Kidney (tissue), 14 donors: ENCODE data around the gene THY1. TPM values are rescaled to one million over a fixed set of nuclear protein-coding genes. Genes with fewer than 3 reads are reported as not detected.
A peak's percentile ranks its signal among the peaks of the same experiment; 100 is the strongest.

ENCODE experiments used
- DNase-seq, 5 donors: peaks; one replicate each; pipeline ENCODE4 v3.0.0-alpha.2; 2013 to 2020
- FAIRE-seq: peaks from 2 replicates; lab custom pipeline; 2012; peaks lifted over from hg19 to GRCh38; lab: Jason Lieb, UNC
- H3K27ac ChIP-seq, 2 donors: one replicate each; pipeline ENCODE4 v1.7.0; 2013; ENCODE audit warnings: low read depth in 2 of 2, low read length in 2 of 2, inconsistent platforms in 1 of 2
- H3K27me3 ChIP-seq: one replicate; pipeline ENCODE4 v1.7.1; 2013; ENCODE audit warnings: low read length, inconsistent platforms; ENCODE audit not compliant: control insufficient read depth, insufficient read depth
- H3K36me3 ChIP-seq, 3 donors: one replicate each; pipeline versions ENCODE4 v1.7.0 to v1.7.1; 2013; ENCODE audit warnings: low read length in 3 of 3, control low read depth in 1 of 3, inconsistent platforms in 1 of 3; ENCODE audit not compliant: insufficient read depth in 3 of 3, control insufficient read depth in 2 of 3
- H3K4me1 ChIP-seq, 3 donors: one replicate each; pipeline versions ENCODE4 v1.7.0 to v1.7.1; 2013; ENCODE audit warnings: low read length in 3 of 3, inconsistent platforms in 1 of 3, low read depth in 1 of 3; ENCODE audit not compliant: control insufficient read depth in 2 of 3, insufficient read depth in 2 of 3
- H3K4me3 ChIP-seq, 3 donors: one replicate each; pipeline versions ENCODE4 v1.7.0 to v1.8.1; 2013; ENCODE audit warnings: low read length in 3 of 3, control low read depth in 1 of 3, inconsistent platforms in 1 of 3
- H3K9ac ChIP-seq, 3 donors: one replicate each; pipeline versions ENCODE4 v1.7.0 to v1.7.1; 2013; ENCODE audit warnings: low read length in 3 of 3, control low read depth in 1 of 3, inconsistent platforms in 1 of 3
- H3K9me3 ChIP-seq, 3 donors: one replicate each; pipeline versions ENCODE4 v1.7.0 to v1.7.1; 2013; ENCODE audit warnings: low read length in 3 of 3, control low read depth in 1 of 3, inconsistent platforms in 1 of 3; ENCODE audit not compliant: control insufficient read depth in 2 of 3, insufficient read depth in 1 of 3
- intact Hi-C: fragments of 100-400 bp; cut with DNase I; formaldehyde crosslinking; loops from one replicate; pipeline ENCODE4 v1.11.1; 2022
- polyA plus RNA-seq: library from polyadenylated mRNA; stranded (reverse); fragments of 350-450 nt; fragmentation: Illumina TruSeq; extraction: RNeasy Lipid Tissue Mini Kit (QIAGEN cat#74804); gene quantifications from one replicate; pipeline ENCODE4 v1.2.3, GENCODE V29; 2014; ENCODE audit warnings: low read depth, low replicate concordance; ENCODE audit not compliant: insufficient read depth
- total RNA-seq: library from RNA; stranded (reverse); fragmentation: NEBNext Ultra II Directional; extraction: Animal tissue kit (Norgen Biotek cat#: 25700); gene quantifications from one replicate; pipeline ENCODE4 v1.2.1, GENCODE V29; 2021
- TF ChIP-seq, protein P1 (sequence below): IDR thresholded peaks from 3 replicates; pipeline ENCODE4 v1.5.1; 2012; ENCODE audit warnings: mild to moderate bottlenecking, moderate library complexity, borderline replicate concordance; ENCODE audit not compliant: insufficient read depth; ENCODE audit errors: extremely low read depth
- donor health status: control.
- donor health status: control.
- donor health status: control.
- donor health status: control.
- donor health status: control.
- donor health status: DM: yes; HTN: yes; CAD: no.
- donor health status: Normal renal cell carcinoma (clear cell type).

THY1 gene
- total and polyA plus RNA-seq, 2 donors from 2014 or later = 17.5 to 240 TPM

DNA sequence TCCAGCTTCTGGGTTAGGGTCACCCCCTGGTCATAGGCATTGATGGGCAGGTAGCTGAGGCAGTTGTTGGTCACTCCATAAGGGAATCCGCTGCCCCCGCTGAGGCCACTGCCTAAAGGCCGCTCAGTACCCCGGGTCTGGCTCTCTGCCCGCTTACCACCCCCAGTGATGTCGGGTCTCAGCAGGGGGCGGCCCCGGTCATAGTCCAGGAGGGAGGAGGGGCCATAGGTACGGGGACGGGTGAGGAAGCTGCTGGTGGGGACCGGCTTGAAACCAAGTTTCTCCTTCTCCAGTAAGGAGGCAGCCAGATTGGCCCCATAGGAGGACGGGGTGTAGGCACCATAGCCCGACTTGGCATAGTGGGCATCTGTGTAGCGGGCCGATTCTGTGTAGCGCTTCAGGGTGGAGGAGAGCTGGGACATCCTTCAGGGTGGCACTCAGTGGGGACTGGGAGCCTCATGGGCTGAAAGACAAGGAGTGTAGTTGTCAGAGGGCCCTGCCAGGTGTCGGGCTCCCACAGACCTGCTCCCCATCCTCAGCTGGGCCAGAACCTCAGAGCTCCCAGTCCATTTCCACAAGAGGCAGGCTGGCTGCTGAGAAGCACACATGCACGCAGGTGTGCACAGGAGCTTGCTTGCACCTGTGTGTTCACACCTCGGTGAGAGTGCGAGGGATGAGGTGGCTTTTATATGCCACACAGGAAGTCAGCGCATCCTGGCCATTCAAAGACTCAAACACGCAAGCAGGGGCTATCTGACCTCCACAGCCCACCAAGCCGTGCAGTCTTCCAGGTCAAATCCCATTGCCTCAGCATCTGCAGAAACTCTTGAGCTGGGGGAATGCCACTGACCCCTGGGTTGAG lies 49.7 kb downstream of the THY1 start:
- no peak for FAIRE-seq
- H3K36me3 ChIP-seq = no peaks in the 10 kb centered on the region
- H3K9ac ChIP-seq = peak overlapping the region in 1 of 3 donors; percentile 78
- H3K27ac ChIP-seq = peak overlapping the region; percentile 32 to 81
- peak overlapping the region in 2 of 3 donors; percentile 51 to 53 for H3K4me3 ChIP-seq
- DNase-seq = peak in 1 of 5 donors; percentile 76
- peaks cover 0 to 60% (median 42%) of the 10 kb centered on the region in 3 donors for H3K4me1 ChIP-seq
- intact Hi-C loops = no loop called here
- no peaks in the 10 kb centered on the region for H3K27me3 ChIP-seq
- TF ChIP-seq, protein P1, sequence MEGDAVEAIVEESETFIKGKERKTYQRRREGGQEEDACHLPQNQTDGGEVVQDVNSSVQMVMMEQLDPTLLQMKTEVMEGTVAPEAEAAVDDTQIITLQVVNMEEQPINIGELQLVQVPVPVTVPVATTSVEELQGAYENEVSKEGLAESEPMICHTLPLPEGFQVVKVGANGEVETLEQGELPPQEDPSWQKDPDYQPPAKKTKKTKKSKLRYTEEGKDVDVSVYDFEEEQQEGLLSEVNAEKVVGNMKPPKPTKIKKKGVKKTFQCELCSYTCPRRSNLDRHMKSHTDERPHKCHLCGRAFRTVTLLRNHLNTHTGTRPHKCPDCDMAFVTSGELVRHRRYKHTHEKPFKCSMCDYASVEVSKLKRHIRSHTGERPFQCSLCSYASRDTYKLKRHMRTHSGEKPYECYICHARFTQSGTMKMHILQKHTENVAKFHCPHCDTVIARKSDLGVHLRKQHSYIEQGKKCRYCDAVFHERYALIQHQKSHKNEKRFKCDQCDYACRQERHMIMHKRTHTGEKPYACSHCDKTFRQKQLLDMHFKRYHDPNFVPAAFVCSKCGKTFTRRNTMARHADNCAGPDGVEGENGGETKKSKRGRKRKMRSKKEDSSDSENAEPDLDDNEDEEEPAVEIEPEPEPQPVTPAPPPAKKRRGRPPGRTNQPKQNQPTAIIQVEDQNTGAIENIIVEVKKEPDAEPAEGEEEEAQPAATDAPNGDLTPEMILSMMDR = no peak
- no peaks in the 10 kb centered on the region for H3K9me3 ChIP-seq

DNA sequence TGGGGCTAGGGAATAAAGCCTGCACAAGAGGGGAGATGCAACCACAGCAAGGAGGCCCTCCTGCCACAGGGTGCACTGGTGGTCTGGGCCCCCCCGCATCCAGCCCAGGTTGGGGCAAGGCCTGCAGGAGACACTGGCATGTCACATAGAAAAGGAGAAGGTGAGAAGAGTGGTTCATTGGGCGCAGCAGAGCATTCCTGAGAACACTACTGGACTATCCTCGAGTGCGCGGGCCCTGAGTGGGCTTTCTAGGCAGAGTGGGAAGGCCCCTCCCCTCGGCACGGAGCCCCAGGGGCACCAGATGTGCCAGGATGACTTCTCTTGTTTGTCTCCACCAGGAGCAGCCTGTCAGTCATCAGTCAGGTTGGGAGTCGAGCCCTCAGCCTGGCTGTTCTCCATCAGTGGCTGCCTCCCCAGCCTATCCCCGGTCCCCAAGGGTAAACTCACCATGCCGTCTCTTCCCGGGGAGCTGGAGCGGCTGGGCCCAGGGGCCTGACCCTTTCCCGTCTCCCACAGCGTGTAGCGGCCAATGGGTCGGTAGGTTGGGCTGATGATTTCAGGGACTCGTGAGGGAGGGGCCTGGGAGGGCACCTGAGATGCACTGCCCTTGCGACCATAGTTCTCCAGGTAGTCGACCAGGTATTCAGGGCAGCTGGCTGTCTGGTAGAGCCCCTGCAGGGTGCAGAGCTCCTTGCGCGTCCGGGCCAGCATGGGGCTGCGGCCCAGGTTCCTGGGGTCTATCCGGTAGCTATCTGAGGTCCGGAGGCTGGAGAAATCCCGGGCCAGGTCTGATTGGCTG lies 50.5 kb downstream of the THY1 start:
- intact Hi-C loops = no loop called here
- peaks cover 5 to 64% (median 43%) of the 10 kb centered on the region in 3 donors for H3K4me1 ChIP-seq
- H3K36me3 ChIP-seq = no peaks in the 10 kb centered on the region
- DNase-seq (peak in 2 of 5 donors; percentile 60 to 64), FAIRE-seq (no peak)
- peak overlapping the region; percentile 3 to 81 for H3K27ac ChIP-seq
- no peaks in the 10 kb centered on the region for H3K9me3 ChIP-seq
- H3K9ac ChIP-seq = peak overlapping the region in 1 of 3 donors; percentile 78
- H3K27me3 ChIP-seq = no peaks in the 10 kb centered on the region
- peak overlapping the region in 2 of 3 donors; percentile 51 to 53 for H3K4me3 ChIP-seq
- TF ChIP-seq, protein P1 = no peak

DNA sequence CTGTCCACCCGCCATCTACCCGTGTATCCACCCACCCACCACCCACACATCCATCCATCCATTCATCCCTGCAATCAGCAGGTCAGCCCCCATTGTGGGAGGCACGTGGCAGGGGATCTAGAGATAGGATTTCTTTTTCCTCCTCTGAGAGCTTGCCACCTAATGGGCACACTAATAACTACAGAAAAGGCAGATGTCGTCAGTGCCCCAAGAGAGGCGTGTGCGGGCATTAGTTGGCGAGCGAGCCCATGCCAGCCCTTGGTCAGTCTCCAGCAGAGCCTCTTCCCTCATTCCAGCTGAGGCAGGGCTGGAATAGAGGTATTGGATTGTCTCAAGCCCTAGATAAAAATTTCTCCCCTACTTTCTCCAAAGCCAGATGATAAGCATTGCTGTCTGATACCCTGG lies 51.2 kb downstream of the THY1 start:
- peak overlapping the region; percentile 91 to 97 for H3K27ac ChIP-seq
- H3K4me1 ChIP-seq = peaks cover 7 to 68% (median 50%) of the 10 kb centered on the region in 3 donors
- H3K9ac ChIP-seq = peak overlapping the region in 1 of 3 donors; percentile 78
- no peaks in the 10 kb centered on the region for H3K27me3 ChIP-seq
- H3K9me3 ChIP-seq = no peaks in the 10 kb centered on the region
- peak overlapping the region in 2 of 3 donors; percentile 51 to 53 for H3K4me3 ChIP-seq
- H3K36me3 ChIP-seq = no peaks in the 10 kb centered on the region
- intact Hi-C loops = no loop called here
- FAIRE-seq (no peak), DNase-seq (peak; percentile 39 to 79 (median 62))
- TF ChIP-seq, protein P1 = peak; percentile 22
